B cell (primary cell): ENCODE measurements around the gene EID2B. TPM values are rescaled to one million over a fixed set of nuclear protein-coding genes. Genes with fewer than 3 reads are reported as not detected.

Experiments used
- ATAC-seq: fragments of 200-7000 bp; cut with Tn5 transposase; one replicate; pipeline ENCODE4 v1.10.0; 2021; ENCODE audit warnings: low read depth, mild to moderate bottlenecking, moderate number of reproducible peaks, moderate library complexity
- CTCF ChIA-PET: fragments of 350-600 bp; sonication (Branson Sonifier 250); formaldehyde crosslinking; loops from one replicate; lab custom pipeline; 2021; ENCODE audit warnings: antibody characterized with exemption, inconsistent platforms; lab: Charles Lee
- POLR2A ChIA-PET: fragments of 350-600 bp; sonication (Branson Sonifier 250); formaldehyde crosslinking; loops from one replicate; lab custom pipeline; 2021; ENCODE audit warnings: antibody characterized with exemption; lab: Charles Lee
- DNase-seq: peaks from one replicate; pipeline ENCODE4 v3.0.0; 2013
- H2AFZ ChIP-seq: 2 replicates; pipeline ENCODE4 v1.6.1; 2012; ENCODE audit warnings: mild to moderate bottlenecking, low read depth, low read length; ENCODE audit not compliant: insufficient read depth, poor library complexity, severe bottlenecking
- H3K27ac ChIP-seq, 2 donors: 1 replicate in 1 of 2; 2 replicates in 1 of 2; pipeline ENCODE4 v1.5.1; 2012 to 2013; ENCODE audit warnings: low read length in 2 of 2, mild to moderate bottlenecking in 2 of 2, moderate library complexity in 1 of 2
- H3K27me3 ChIP-seq, 4 experiments: fragments of 200-600 bp in 1 of 4; sonication (generic) in 1 of 4; replicated peaks in 1 of 4; 1 replicate in 2 of 4; 2 replicates in 2 of 4; pipeline versions ENCODE4 v1.6.1 to v1.7.0; 2013 to 2016; ENCODE audit warnings: low read length in 3 of 4, mild to moderate bottlenecking in 2 of 4, mixed read lengths in 1 of 4, moderate library complexity in 1 of 4; ENCODE audit not compliant: insufficient read depth in 4 of 4, control insufficient read depth in 3 of 4; ENCODE audit errors: control extremely low read depth in 1 of 4
- H3K36me3 ChIP-seq, 2 experiments: replicated peaks in 1 of 2; 1 replicate in 1 of 2; 2 replicates in 1 of 2; pipeline versions ENCODE4 v1.6.1 to v1.7.1; 2013; ENCODE audit warnings: low read length in 1 of 2; ENCODE audit not compliant: insufficient read depth in 2 of 2, control insufficient read depth in 1 of 2; ENCODE audit errors: control extremely low read depth in 1 of 2, extremely low read depth in 1 of 2
- H3K4me1 ChIP-seq, 2 donors: fragments of 200-600 bp in 1 of 2; sonication (generic) in 1 of 2; 1 replicate in 1 of 2; 2 replicates in 1 of 2; pipeline versions ENCODE4 v1.5.1 to v1.6.1; 2013 to 2017; ENCODE audit warnings: low read length in 2 of 2; ENCODE audit not compliant: control insufficient read depth in 2 of 2, insufficient read depth in 2 of 2
- H3K4me2 ChIP-seq: replicated peaks from 2 replicates; pipeline ENCODE3; 2012; ENCODE audit warnings: mild to moderate bottlenecking, low read depth, low read length; ENCODE audit not compliant: poor library complexity, severe bottlenecking
- H3K4me3 ChIP-seq, 5 experiments: fragments of 200-600 bp in 1 of 5; sonication (generic) in 1 of 5; 1 replicate in 3 of 5; 2 replicates in 2 of 5; pipeline versions ENCODE4 v1.5.1 to v1.7.0; 2011 to 2016; ENCODE audit warnings: low read length in 4 of 5, mild to moderate bottlenecking in 4 of 5, low read depth in 2 of 5, control low read depth in 1 of 5, moderate library complexity in 1 of 5; ENCODE audit not compliant: insufficient read depth in 1 of 5; ENCODE audit errors: control extremely low read depth in 1 of 5, extremely low read depth in 1 of 5
- H3K79me2 ChIP-seq: fragments of 200-600 bp; sonication (generic); one replicate; pipeline ENCODE4 v1.6.0; 2016; ENCODE audit warnings: low read length; ENCODE audit not compliant: control insufficient read depth, insufficient read depth
- H3K9ac ChIP-seq: fragments of 200-600 bp; sonication (generic); 2 replicates; pipeline ENCODE4 v1.6.1; 2017; ENCODE audit warnings: mild to moderate bottlenecking, low read length, moderate library complexity
- H3K9me3 ChIP-seq, 3 donors: one replicate each; pipeline versions ENCODE4 v1.6.1 to v1.7.1; 2013; ENCODE audit warnings: low read length in 2 of 3; ENCODE audit not compliant: control insufficient read depth in 2 of 3, insufficient read depth in 1 of 3; ENCODE audit errors: control extremely low read depth in 1 of 3
- H4K20me1 ChIP-seq: 2 replicates; pipeline ENCODE4 v1.6.0; 2012; ENCODE audit warnings: mild to moderate bottlenecking, low read length; ENCODE audit not compliant: insufficient read depth, control insufficient read depth, poor library complexity, severe bottlenecking
- H3K27ac Mint-ChIP-seq: one replicate; pipeline ENCODE4 v1.8.0; 2021; ENCODE audit warnings: mixed read lengths
- H3K27me3 Mint-ChIP-seq: one replicate; pipeline ENCODE4 v1.8.0; 2021; ENCODE audit warnings: mixed read lengths
- H3K4me1 Mint-ChIP-seq: one replicate; pipeline ENCODE4 v1.8.0; 2021; ENCODE audit warnings: mixed read lengths
- H3K4me3 Mint-ChIP-seq: one replicate; pipeline ENCODE4 v1.8.0; 2021; ENCODE audit warnings: mixed read lengths
- H3K9me3 Mint-ChIP-seq: one replicate; pipeline ENCODE4 v1.8.0; 2022; ENCODE audit warnings: mixed read lengths; ENCODE audit not compliant: insufficient read depth
- EZH2 ChIP-seq: IDR thresholded peaks from 2 replicates; pipeline ENCODE4 v1.6.1; 2012; ENCODE audit warnings: borderline replicate concordance, low read depth, mild to moderate bottlenecking, moderate library complexity, low read length; ENCODE audit not compliant: insufficient read depth, poor library complexity, severe bottlenecking
- WGBS: methylation state at CpG from one replicate; pipeline ENCODE4 v1.1.5; 2013; ENCODE audit warnings: missing lambda C conversion rate; ENCODE audit not compliant: insufficient coverage; 5-methylcytosine and 5-hydroxymethylcytosine counted together
- intact Hi-C: fragments of 100-400 bp; cut with micrococcal nuclease; formaldehyde crosslinking; loops from one replicate; pipeline ENCODE4 v1.10.0; 2022
- polyA plus RNA-seq: library from polyadenylated mRNA; depleted of rRNA; stranded (reverse); fragments of >200 nt; gene quantifications from 2 replicates; pipeline ENCODE4 v1.2.3, GENCODE V29; 2012
- total RNA-seq, 2 donors: library from RNA; stranded (reverse); fragments of 120-200 nt in 1 of 2; gene quantifications; 1 replicate in 1 of 2; 2 replicates in 1 of 2; pipeline versions ENCODE4 v1.2.3 to v1.2.4, GENCODE V29; 2013 to 2022
- TF ChIP-seq, protein P1 (sequence below): fragments of 200-600 bp; IDR thresholded peaks from one replicate; pipeline ENCODE4 v1.8.0; 2022; ENCODE audit warnings: antibody characterized with exemption, mild to moderate bottlenecking

EID2B gene
- total and polyA plus RNA-seq, 2 donors (not counting 1 experiment from before 2014, with no cell fraction given), result 3.0 to 6.0 TPM

DNA sequence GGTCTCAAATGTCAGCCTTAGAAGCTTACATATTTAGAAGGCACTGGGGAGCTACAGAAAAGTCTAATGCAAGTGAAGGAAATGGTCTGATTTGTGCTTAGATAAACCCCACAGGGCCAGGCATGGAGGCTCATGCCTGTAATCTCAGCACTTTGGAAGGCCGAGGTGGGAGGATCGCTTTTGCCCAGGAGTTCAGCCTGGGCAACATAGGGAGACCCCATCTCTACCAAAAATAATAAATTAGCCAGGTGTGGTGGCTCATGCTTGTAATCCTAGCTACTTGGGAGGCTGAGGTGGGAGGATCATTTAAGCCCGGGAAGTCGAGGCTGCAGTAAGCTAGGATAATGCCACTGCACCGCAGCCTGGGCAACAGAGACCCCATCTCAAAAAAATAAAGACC is 36.6 kb downstream of the EID2B start:
- Histone ChIP-seq H3K9ac (no peak overlapping the region), H3K4me1 (peaks cover 24% of the 10 kb centered on the region in 2 donors), H3K36me3 (peaks cover 0 to 2% of the 10 kb centered on the region in 2 experiments), H2AFZ (no peak overlapping the region), H3K79me2 (no peaks in the 10 kb centered on the region), H4K20me1 (no peaks in the 10 kb centered on the region), H3K9me3 (no peaks in the 10 kb centered on the region), H3K27me3 (peaks cover 0 to 32% (median 16%) of the 10 kb centered on the region in 4 experiments), H3K27ac (no peak overlapping the region), H3K4me3 (no peak overlapping the region), H3K4me2 (no peak overlapping the region)
- Mint-ChIP-seq H3K4me3 (no peak overlapping the region), H3K4me1 (peaks cover 20% of the 10 kb centered on the region), H3K9me3 (no peaks in the 10 kb centered on the region), H3K27ac (no peak overlapping the region), H3K27me3 (peaks cover 19% of the 10 kb centered on the region)
- WGBS, result no CpG with 5 or more reads among the region's 5 CpGs
- DNase-seq, result no peak
- intact Hi-C loops, result no loop called here
- ChIA-PET POLR2A (no interaction called here), CTCF (interaction anchor here (1.3 to 1.5 kb wide), 3 partner anchors 18 to 38 kb away, joined by 3 to 4 read pairs (median 4); no protein-coding TSS in a partner anchor)
- TF ChIP-seq, protein P1, sequence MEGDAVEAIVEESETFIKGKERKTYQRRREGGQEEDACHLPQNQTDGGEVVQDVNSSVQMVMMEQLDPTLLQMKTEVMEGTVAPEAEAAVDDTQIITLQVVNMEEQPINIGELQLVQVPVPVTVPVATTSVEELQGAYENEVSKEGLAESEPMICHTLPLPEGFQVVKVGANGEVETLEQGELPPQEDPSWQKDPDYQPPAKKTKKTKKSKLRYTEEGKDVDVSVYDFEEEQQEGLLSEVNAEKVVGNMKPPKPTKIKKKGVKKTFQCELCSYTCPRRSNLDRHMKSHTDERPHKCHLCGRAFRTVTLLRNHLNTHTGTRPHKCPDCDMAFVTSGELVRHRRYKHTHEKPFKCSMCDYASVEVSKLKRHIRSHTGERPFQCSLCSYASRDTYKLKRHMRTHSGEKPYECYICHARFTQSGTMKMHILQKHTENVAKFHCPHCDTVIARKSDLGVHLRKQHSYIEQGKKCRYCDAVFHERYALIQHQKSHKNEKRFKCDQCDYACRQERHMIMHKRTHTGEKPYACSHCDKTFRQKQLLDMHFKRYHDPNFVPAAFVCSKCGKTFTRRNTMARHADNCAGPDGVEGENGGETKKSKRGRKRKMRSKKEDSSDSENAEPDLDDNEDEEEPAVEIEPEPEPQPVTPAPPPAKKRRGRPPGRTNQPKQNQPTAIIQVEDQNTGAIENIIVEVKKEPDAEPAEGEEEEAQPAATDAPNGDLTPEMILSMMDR, result no peak
- TF ChIP-seq EZH2, result no peak
- no peak for ATAC-seq

DNA sequence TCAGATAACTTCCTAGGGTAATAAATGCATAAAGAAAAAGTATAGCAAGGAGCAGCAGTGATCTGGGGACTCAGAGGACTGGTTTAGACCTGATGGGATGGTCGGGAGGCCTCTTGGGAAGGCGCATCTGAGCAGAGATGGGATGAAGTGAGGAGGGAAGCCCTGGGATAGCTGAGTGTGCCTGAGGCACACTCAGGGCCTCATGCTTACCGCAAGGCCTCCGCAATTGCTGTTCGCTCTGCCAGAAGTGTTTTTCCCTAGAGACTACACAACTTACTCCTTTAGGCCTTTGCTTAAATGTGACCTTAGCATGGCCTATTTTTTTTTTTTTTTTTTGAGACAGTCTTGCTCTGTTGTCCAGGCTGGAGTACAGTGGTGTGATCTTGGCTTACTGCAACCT is 38.0 kb downstream of the EID2B start:
- H3K4me3 Mint-ChIP-seq, result no peak overlapping the region

More for the DNA sequence above, 38.0 kb downstream of the EID2B start:
- Histone ChIP-seq H4K20me1 (no peaks in the 10 kb centered on the region), H3K79me2 (no peaks in the 10 kb centered on the region), H3K27me3 (peaks cover 0 to 21% (median 8%) of the 10 kb centered on the region in 4 experiments), H3K9ac (no peak overlapping the region), H3K4me2 (no peak overlapping the region), H2AFZ (no peak overlapping the region), H3K4me3 (no peak overlapping the region), H3K4me1 (peaks cover 20 to 21% of the 10 kb centered on the region in 2 donors), H3K9me3 (no peaks in the 10 kb centered on the region), H3K27ac (no peak overlapping the region), H3K36me3 (peaks cover 2 to 6% of the 10 kb centered on the region in 2 experiments)
- ATAC-seq (no peak), DNase-seq (no peak)
- Mint-ChIP-seq H3K27ac (no peak overlapping the region), H3K27me3 (peaks cover 10% of the 10 kb centered on the region), H3K4me1 (peaks cover 15% of the 10 kb centered on the region), H3K9me3 (no peaks in the 10 kb centered on the region)
- CTCF ChIA-PET, result interaction anchor here (1.4 kb wide), 1 partner anchor 9 kb away, joined by 3 read pairs; no protein-coding TSS in a partner anchor
- WGBS, result 97% methylated on average over 5 of the region's 5 CpGs
- no peak for TF ChIP-seq EZH2
- TF ChIP-seq, protein P1, result no peak
- POLR2A ChIA-PET, result no interaction called here
- intact Hi-C loops, result no loop called here
